Stimulated activated naive CD8-positive, alpha-beta T cell treated with anti-CD3 and anti-CD28 coated beads, Interleukin-15, Interleukin-2, amounts not matched to agents 100 ng/mL and 50 ng/mL, for 24 hours (primary cell): ENCODE results near the gene PLCB3.
A peak's percentile ranks its signal among the peaks of the same experiment; 100 is the strongest.
"Not testable (repeated sequence)": the region's sequence is repeated elsewhere in the genome, so short reads cannot be mapped to it uniquely, and the experiment has no call there.

Experiments used
- H3K27ac Mint-ChIP-seq: one replicate; pipeline ENCODE4 v1.8.0; 2021; ENCODE audit warnings: mild to moderate bottlenecking, mixed read lengths
- H3K27me3 Mint-ChIP-seq: one replicate; pipeline ENCODE4 v1.8.0; 2021; ENCODE audit warnings: mixed read lengths
- H3K36me3 Mint-ChIP-seq: one replicate; pipeline ENCODE4 v1.8.0; 2021; ENCODE audit warnings: low read depth, mixed read lengths
- H3K4me1 Mint-ChIP-seq: one replicate; pipeline ENCODE4 v1.8.0; 2021; ENCODE audit warnings: low read depth, mixed read lengths
- H3K4me3 Mint-ChIP-seq: one replicate; pipeline ENCODE4 v1.8.0; 2021; ENCODE audit warnings: mild to moderate bottlenecking, mixed read lengths
- H3K9me3 Mint-ChIP-seq: one replicate; pipeline ENCODE4 v1.8.0; 2021; ENCODE audit warnings: mixed read lengths

Gene PLCB3

DNA sequence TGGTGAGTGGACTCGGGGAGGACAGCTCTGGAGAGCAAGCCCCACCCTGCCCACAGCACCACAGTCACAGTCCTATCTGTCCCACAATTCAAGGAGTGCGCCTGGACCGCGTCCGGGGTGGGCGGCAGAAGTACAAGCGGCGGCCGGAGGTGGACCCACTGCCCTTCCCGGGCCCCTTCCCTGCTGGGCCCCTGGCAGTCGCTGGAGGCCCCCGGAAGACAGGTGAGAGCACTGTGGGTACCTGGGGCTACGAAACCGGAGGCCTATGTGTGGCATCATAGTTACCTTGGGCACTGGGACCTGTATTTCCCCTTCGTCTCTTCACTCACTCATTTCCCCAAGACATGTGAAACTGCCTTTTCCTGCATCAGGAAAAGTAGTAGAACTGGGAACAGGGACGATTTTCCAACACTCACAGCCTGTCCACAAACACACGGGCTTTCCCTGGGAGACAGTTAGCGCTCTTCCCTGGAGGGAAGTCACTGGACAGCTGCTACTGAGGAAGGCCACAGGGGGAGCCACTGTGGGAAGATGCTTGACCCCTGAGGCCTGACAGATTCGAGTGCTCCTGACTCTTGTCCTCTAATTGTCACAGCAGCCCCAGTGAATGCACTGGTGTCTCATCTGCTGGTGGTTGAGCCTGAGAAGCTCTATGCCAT, 62.9 kb downstream of the PLCB3 start:
- Mint-ChIP-seq H3K27ac (peak overlapping the region; percentile 76), H3K27me3 (no peaks in the 10 kb centered on the region), H3K4me1 (peaks cover 40% of the 10 kb centered on the region), H3K36me3 (peaks cover 40% of the 10 kb centered on the region), H3K9me3 (no peaks in the 10 kb centered on the region), H3K4me3 (no peak overlapping the region)

DNA sequence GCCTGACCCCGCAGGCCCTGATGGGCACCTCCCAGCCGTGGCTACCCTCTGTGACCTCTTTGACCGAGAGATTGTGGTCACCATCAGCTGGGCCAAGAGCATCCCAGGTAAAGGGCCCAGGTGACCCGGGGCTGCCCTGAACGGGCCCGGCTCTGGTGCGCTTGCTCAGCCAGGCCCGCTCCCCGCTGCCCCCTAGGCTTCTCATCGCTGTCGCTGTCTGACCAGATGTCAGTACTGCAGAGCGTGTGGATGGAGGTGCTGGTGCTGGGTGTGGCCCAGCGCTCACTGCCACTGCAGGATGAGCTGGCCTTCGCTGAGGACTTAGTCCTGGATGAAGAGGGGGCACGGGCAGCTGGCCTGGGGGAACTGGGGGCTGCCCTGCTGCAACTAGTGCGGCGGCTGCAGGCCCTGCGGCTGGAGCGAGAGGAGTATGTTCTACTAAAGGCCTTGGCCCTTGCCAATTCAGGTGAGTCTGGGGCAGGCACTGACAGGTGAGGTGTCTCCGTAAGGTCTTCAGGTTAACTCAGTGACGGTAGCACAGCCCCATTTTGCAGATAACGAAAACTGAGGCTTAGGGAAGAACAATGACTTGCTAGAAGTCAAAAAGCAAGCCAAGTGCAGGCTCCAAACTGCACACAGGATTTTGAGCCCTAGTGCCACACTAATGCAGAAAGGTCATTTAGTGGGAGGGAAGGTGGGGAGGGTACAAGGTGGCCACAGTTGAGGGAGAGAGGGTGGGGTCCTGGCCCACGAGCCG, 63.7 kb downstream of the PLCB3 start:
- Mint-ChIP-seq H3K36me3 (peaks cover 35% of the 10 kb centered on the region), H3K4me1 (peaks cover 44% of the 10 kb centered on the region), H3K9me3 (no peaks in the 10 kb centered on the region), H3K27me3 (no peaks in the 10 kb centered on the region), H3K4me3 (peak overlapping the region; percentile 13), H3K27ac (peak overlapping the region; percentile 76)

DNA sequence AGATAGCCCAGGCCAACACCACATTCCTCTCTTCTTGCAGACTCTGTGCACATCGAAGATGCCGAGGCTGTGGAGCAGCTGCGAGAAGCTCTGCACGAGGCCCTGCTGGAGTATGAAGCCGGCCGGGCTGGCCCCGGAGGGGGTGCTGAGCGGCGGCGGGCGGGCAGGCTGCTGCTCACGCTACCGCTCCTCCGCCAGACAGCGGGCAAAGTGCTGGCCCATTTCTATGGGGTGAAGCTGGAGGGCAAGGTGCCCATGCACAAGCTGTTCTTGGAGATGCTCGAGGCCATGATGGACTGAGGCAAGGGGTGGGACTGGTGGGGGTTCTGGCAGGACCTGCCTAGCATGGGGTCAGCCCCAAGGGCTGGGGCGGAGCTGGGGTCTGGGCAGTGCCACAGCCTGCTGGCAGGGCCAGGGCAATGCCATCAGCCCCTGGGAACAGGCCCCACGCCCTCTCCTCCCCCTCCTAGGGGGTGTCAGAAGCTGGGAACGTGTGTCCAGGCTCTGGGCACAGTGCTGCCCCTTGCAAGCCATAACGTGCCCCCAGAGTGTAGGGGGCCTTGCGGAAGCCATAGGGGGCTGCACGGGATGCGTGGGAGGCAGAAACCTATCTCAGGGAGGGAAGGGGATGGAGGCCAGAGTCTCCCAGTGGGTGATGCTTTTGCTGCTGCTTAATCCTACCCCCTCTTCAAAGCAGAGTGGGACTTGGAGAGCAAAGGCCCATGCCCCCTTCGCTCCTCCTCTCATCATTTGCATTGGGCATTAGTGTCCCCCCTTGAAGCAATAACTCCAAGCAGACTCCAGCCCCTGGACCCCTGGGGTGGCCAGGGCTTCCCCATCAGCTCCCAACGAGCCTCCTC, 64.6 kb downstream of the PLCB3 start:
- H3K4me1 Mint-ChIP-seq, result peaks cover 45% of the 10 kb centered on the region
- H3K9me3 Mint-ChIP-seq, H3K27me3 Mint-ChIP-seq: not testable (repeated sequence)
- H3K36me3 Mint-ChIP-seq, result peaks cover 37% of the 10 kb centered on the region
- H3K27ac Mint-ChIP-seq, result peak overlapping the region; percentile 99
- H3K4me3 Mint-ChIP-seq, result peak overlapping the region; percentile 98

DNA sequence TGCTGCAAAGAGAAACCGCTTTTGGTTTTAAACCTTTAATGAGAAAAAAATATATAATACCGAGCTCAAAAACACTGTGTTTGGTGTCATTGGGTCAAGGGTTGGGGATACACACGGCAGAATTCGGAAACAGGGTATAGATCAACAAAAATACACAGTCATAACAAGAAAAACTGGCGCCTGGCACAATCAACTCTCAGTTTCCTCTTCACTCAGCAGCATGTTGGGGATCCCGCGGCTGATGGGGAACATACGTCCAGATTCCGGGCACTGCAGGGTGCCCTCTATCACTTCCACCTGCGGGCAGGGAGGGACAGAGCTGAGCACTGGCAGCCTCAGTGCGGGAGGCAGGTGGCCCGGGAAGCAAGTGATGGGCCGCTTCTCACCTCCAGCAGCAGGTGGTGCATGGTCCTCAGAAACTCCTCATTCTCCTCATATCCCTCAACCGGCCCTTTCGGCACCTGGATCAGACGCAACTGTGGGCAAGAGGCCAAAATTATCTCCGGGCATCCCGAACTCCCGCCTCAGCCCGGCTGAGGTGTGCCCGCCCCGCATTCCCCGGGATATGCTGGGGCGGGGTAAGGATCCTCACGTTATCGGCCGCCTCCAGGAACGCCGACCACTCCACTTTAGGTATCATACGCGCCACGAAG, 65.5 kb downstream of the PLCB3 start:
- no peaks in the 10 kb centered on the region for H3K9me3 Mint-ChIP-seq
- H3K27me3 Mint-ChIP-seq, result no peaks in the 10 kb centered on the region
- peaks cover 40% of the 10 kb centered on the region for H3K36me3 Mint-ChIP-seq
- peak overlapping the region; percentile 99 for H3K27ac Mint-ChIP-seq
- H3K4me1 Mint-ChIP-seq, result peaks cover 46% of the 10 kb centered on the region
- H3K4me3 Mint-ChIP-seq, result peak overlapping the region; percentile 98

DNA sequence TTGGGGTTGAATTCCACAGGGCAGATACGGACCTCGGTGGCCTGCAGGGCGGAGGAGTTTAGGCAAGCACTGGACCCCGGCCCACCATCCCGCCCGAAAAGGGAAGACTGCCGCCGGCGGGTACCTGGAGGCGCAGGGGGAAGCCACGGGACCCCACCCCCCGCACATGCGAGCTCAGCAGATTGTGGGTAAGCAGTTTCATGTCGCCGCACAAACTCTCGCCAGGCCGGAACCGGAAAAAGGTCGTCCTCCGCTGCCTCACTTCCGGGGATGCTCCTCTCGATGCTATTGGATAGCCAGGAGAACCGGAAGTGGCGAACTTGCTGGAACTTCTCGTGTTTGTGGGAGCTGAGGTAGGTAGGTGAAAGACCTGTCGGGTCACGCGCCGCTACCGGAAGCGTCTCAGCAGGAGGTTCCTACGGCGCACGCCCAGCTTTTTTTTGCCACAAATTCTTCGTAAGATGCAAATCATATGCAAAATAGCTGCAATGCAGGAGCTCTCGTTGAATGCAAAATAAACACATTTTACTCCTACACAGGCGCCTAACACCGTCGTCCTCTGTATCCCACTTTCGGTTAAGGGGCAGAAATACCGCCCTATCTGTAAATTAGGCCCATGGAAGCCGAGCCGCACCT, 66.1 kb downstream of the PLCB3 start, which contains the start of gene TRMT112:
Gene TRMT112, minus strand, starts transcription at position 235 of the 636 bp plus-strand sequence. Its CDS starts 33 bp downstream, at position 202.
- Mint-ChIP-seq H3K4me1 (peaks cover 45% of the 10 kb centered on the region), H3K36me3 (peaks cover 44% of the 10 kb centered on the region), H3K27me3 (no peaks in the 10 kb centered on the region), H3K9me3 (no peaks in the 10 kb centered on the region), H3K4me3 (peak within 1 kb of the TSS; percentile 98), H3K27ac (peak within 1 kb of the TSS; percentile 99)

DNA sequence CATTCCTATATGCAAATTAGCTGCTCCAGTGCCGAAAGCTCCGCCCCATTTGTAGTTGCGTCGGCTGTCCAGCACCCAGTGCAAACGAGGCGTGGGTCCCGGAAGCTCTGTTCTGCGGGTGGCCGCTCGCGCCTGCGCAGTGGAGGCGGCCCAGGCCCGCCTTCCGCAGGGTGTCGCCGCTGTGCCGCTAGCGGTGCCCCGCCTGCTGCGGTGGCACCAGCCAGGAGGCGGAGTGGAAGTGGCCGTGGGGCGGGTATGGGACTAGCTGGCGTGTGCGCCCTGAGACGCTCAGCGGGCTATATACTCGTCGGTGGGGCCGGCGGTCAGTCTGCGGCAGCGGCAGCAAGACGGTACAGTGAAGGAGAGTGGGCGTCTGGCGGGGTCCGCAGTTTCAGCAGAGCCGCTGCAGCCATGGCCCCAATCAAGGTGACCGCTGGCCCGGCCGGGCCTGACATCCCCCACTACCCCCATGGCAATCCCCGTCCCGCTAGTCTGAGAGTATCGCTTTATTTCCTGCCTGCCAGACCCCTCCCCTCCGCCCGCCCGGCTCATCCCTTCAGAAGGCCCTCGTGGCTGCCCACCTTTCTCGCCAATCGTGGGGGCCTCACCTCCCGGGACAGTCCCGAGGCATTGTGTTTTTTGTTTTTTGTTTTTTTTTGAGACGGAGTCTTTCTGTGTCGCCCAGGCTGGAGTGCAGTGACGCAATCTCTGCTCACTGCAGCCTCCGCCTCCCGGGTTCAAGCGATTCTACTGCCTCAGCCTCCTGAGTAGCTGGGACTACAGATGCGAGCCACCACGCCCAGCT, 66.8 kb downstream of the PLCB3 start, which contains the start of gene PRDX5:
Gene PRDX5, plus strand, starts transcription at position 161 of the 805 bp plus-strand sequence. Its CDS starts 95 bp downstream, at position 256.
- H3K9me3 Mint-ChIP-seq, result no peaks in the 10 kb centered on the region
- H3K27me3 Mint-ChIP-seq, result no peaks in the 10 kb centered on the region
- peaks cover 37% of the 10 kb centered on the region for H3K36me3 Mint-ChIP-seq
- peaks cover 38% of the 10 kb centered on the region for H3K4me1 Mint-ChIP-seq
- H3K27ac Mint-ChIP-seq, result peak within 1 kb of the TSS; percentile 99
- H3K4me3 Mint-ChIP-seq, result peak within 1 kb of the TSS; percentile 98
